Fibroblast of the aortic adventitia (primary cell): ENCODE measurements around the gene VPS8. TPM values are rescaled to one million over a fixed set of nuclear protein-coding genes. Genes with fewer than 3 reads are reported as not detected.
"Not testable (repeated sequence)": the region's sequence is repeated elsewhere in the genome, so short reads cannot be mapped to it uniquely, and the experiment has no call there.

Source experiments
- DNase-seq: peaks from one replicate; pipeline ENCODE4 v3.0.0-alpha.2; 2010; ENCODE audit warnings: low read depth
- H3K4me3 ChIP-seq: 2 replicates; pipeline ENCODE4 v1.5.1; 2011; ENCODE audit warnings: low read depth, mild to moderate bottlenecking, control low read depth, low read length, moderate library complexity
- CTCF ChIP-seq: IDR thresholded peaks from 2 replicates; pipeline ENCODE4 v1.5.1; 2011; ENCODE audit warnings: mild to moderate bottlenecking, low read length, control low read depth, inconsistent platforms; ENCODE audit not compliant: insufficient read depth
- total RNA-seq: library from RNA; depleted of rRNA; stranded (reverse); fragments of >200 nt; gene quantifications from 2 replicates; pipeline ENCODE4 v1.2.3, GENCODE V29; 2012; ENCODE audit warnings: low replicate concordance

VPS8 gene
- total RNA-seq, 1 donor: 56.6 TPM

DNA sequence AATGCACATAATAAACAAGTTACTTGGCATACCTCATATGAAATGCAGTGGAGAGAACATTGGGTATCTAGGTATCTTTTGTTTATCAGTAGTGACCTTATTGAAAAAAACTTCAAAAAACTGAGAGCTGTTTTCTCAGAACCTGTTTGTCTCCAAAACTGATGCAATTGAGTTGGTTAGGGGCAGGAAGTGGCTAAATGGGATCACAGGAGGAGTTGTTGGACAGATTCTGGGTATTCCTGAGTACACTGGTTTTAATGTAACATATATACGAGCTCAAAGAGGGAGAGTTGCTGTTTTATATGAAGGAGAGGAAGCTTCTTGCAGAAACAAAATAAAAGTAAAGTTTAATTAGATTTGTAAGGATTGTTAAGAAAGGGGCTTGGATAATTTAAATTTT lies 181.4 kb downstream of the VPS8 start:
- no peak for DNase-seq
- no peak overlapping the region for H3K4me3 ChIP-seq
- TF ChIP-seq CTCF: no peak

DNA sequence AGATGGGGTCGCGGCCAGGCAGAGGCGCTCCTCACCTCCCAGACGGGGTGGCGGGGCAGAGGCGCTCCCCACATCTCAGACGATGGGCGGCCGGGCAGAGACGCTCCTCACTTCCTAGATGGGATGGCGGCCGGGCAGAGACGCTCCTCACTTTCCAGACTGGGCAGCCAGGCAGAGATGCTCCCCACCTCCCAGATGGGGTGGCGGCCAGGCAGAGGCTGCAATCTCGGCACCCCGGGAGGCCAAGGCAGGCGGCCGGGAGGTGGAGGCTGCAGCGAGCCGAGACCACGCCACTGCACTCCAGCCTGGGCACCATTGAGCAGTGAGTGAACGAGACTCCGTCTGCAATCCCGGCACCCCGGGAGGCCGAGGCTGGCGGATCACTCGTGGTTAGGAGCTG lies 191.9 kb downstream of the VPS8 start:
- not testable (repeated sequence) for H3K4me3 ChIP-seq, DNase-seq

GRCh38 chr3:185009650-185010049 lies 197.7 kb downstream of the VPS8 start:
- no peak for DNase-seq
- TF ChIP-seq CTCF: no peak
- H3K4me3 ChIP-seq: no peak overlapping the region

DNA sequence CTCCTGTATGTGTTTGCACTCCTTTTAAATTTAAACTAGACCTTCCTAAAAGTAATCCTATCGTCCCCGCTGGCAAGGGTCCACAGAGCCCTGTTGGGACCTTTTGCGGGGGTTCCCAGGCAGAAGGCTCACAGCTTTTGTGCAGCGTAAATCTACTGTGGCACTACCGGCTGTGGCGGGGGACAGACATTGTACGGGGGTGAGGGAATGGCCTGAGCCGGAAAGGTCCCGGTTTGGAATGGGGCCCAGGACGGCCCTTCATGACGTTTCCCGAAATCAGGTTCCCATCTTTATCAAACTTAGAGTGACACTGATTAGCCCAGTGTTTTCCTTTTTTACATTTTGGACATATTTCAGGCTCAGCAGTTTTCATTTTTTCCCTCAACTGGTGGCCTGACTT lies 205.6 kb downstream of the VPS8 start:
- not testable (repeated sequence) for DNase-seq, H3K4me3 ChIP-seq

DNA sequence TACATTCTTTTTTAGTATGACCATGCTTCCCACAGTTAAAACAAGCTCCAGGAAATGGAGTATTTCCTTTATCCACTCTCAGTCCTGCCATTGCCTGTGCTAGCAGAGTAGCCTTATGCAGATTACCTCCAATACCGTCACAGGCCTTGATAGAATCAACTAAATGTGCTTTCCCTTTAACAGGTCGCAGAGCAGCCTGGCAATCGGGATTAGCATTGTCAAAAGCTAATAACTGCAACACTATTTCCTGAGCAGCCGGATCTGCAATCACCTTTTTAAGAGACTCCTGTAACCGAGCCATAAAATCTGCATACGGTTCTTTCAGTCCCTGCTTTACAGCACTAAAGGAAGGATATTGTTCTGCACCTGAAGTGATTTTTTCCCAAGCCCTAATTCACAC lies 206.0 kb downstream of the VPS8 start:
- DNase-seq, H3K4me3 ChIP-seq: not testable (repeated sequence)

- TF ChIP-seq CTCF: no peak
- H3K4me3 ChIP-seq: no peak overlapping the region
- peak; percentile 1 for DNase-seq
These were observed 209.3 kb downstream of the VPS8 start for GRCh38 chr3:185021256-185021655.

DNA sequence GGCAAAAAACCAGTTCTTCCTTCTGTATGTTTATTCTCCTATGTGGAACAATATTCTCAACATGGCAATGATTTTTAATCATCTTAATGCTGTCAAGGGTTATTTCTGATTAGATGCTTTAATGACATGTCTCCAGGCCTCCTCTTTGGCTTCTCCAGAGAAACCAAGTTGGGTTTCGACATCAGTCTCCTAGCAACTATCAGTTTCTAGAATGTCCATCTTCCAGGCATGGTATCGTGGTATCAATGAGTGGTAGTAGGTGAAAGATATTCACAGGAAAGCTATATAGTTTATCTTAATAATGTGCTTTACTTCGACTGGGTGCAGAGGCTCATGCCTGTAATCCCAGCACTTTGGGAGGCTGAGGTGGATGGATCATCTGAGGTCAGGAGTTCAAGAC lies 212.4 kb downstream of the VPS8 start:
- no peak for TF ChIP-seq CTCF
- DNase-seq: no peak

DNA sequence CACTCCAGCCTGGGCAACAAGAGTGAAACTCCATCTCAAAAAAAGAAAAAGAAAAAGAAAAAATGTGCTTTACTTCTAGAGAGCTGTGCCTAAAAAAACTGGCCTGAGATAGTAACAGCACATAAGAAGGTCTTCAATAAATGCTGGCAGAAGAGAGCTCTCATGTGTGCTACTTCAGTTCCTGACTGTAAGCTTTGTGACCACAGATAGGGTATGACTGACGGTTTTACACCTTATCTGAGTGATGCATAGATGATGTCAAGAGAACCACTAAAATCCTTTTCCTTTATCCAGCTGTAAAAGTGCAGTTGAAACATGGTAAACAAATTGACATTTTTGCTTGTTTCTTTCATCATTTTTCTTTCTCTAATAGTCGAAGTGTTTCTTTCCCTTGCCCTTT lies 213.0 kb downstream of the VPS8 start:
- no peak overlapping the region for H3K4me3 ChIP-seq
- no peak for TF ChIP-seq CTCF
- no peak for DNase-seq

More for the DNA sequence above, 212.4 kb downstream of the VPS8 start:
- H3K4me3 ChIP-seq: no peak overlapping the region

- H3K4me3 ChIP-seq: no peak overlapping the region
- no peak for TF ChIP-seq CTCF
- DNase-seq: no peak
These were observed 216.2 kb downstream of the VPS8 start for GRCh38 chr3:185028121-185028520.
